MCF 10A (cell line): ENCODE measurements around the gene LAMA3. TPM values are rescaled to one million over a fixed set of nuclear protein-coding genes. Genes with fewer than 3 reads are reported as not detected.

Experiments used
- BruUV-seq: library from RNA; stranded (reverse); fragments of 400-500 nt; replicated peaks from 2 replicates; lab custom pipeline; 2021; lab: Mats Ljungman, UMichigan
- CTCF ChIA-PET: fragments of 300-600 bp; sonication (Branson Sonifier 250); formaldehyde crosslinking; extraction: SDS; loops from one replicate; lab custom pipeline; 2021; ENCODE audit warnings: antibody characterized with exemption, inconsistent platforms; lab: Yijun Ruan, JAX
- POLR2A ChIA-PET: fragments of 300-600, 350-650 bp; sonication (Branson Sonifier 250); formaldehyde crosslinking; extraction: SDS; loops from one replicate; lab custom pipeline; 2020; ENCODE audit warnings: antibody characterized with exemption, inconsistent platforms; lab: Yijun Ruan, JAX
- DNase-seq: peaks from one replicate; pipeline ENCODE4 v3.0.0-alpha.2; 2018; ENCODE audit not compliant: unreplicated experiment
- H3K27ac Mint-ChIP-seq: one replicate; pipeline ENCODE4 v1.8.0; 2022; ENCODE audit warnings: mild to moderate bottlenecking, low read depth, mixed read lengths; ENCODE audit not compliant: unreplicated experiment
- H3K27me3 Mint-ChIP-seq: one replicate; pipeline ENCODE4 v1.8.0; 2022; ENCODE audit warnings: mixed read lengths; ENCODE audit not compliant: insufficient read depth, unreplicated experiment
- H3K36me3 Mint-ChIP-seq: one replicate; pipeline ENCODE4 v1.8.0; 2022; ENCODE audit warnings: mild to moderate bottlenecking, moderate library complexity, mixed read lengths; ENCODE audit not compliant: insufficient read depth, unreplicated experiment
- H3K4me1 Mint-ChIP-seq: one replicate; pipeline ENCODE4 v1.8.0; 2022; ENCODE audit warnings: mixed read lengths; ENCODE audit not compliant: insufficient read depth, unreplicated experiment
- H3K4me3 Mint-ChIP-seq: one replicate; pipeline ENCODE4 v1.8.0; 2022; ENCODE audit warnings: mild to moderate bottlenecking, moderate library complexity, mixed read lengths; ENCODE audit not compliant: unreplicated experiment
- H3K9me3 Mint-ChIP-seq: one replicate; pipeline ENCODE4 v1.8.0; 2022; ENCODE audit warnings: mixed read lengths; ENCODE audit not compliant: unreplicated experiment
- CTCF ChIP-seq: fragments of 200-600 bp; IDR thresholded peaks from one replicate; pipeline ENCODE4 v1.8.0; 2022; ENCODE audit warnings: antibody characterized with exemption, mild to moderate bottlenecking; ENCODE audit not compliant: unreplicated experiment
- intact Hi-C: fragments of 100-400 bp; cut with micrococcal nuclease; formaldehyde crosslinking; loops from 2 replicates; pipeline ENCODE4 v1.14.1; 2022
- total RNA-seq: library from RNA; stranded (reverse); gene quantifications from 2 replicates; pipeline ENCODE4 v1.2.3, GENCODE V29; 2022

The LAMA3 gene
- total RNA-seq, 1 experiment from 2014 or later, result 371 TPM

GRCh38 chr18:23763343-23763742 is 74.1 kb downstream of the LAMA3 start:
- H3K36me3 Mint-ChIP-seq, result no peaks in the 10 kb centered on the region
- intact Hi-C loops, result no loop called here
- no peaks in the 10 kb centered on the region for H3K4me1 Mint-ChIP-seq
- DNase-seq, result no peak
- POLR2A ChIA-PET, result interaction anchor here (0.7 kb wide), 1 partner anchor 134 kb away, joined by 4 read pairs; no protein-coding TSS in a partner anchor
- H3K27me3 Mint-ChIP-seq, result no peaks in the 10 kb centered on the region
- BruUV-seq, result no TSS peak
- CTCF ChIA-PET, result no interaction called here
- TF ChIP-seq CTCF, result no peak
- H3K27ac Mint-ChIP-seq, result no peak overlapping the region
- H3K9me3 Mint-ChIP-seq, result no peaks in the 10 kb centered on the region
- H3K4me3 Mint-ChIP-seq, result no peak overlapping the region

GRCh38 chr18:23765931-23766330 is 76.7 kb downstream of the LAMA3 start:
- intact Hi-C loops, result no loop called here
- ChIA-PET CTCF (no interaction called here), POLR2A (interaction anchor here (0.7 to 1.6 kb wide), 2 partner anchors 13 to 24 kb away, joined by 3 read pairs; no protein-coding TSS in a partner anchor)
- BruUV-seq, result no TSS peak
- TF ChIP-seq CTCF, result no peak
- no peaks in the 10 kb centered on the region for H3K9me3 Mint-ChIP-seq
- no peaks in the 10 kb centered on the region for H3K36me3 Mint-ChIP-seq
- H3K4me3 Mint-ChIP-seq, result no peak overlapping the region
- no peak overlapping the region for H3K27ac Mint-ChIP-seq
- no peaks in the 10 kb centered on the region for H3K27me3 Mint-ChIP-seq
- no peaks in the 10 kb centered on the region for H3K4me1 Mint-ChIP-seq
- DNase-seq, result peak; percentile 20

GRCh38 chr18:23772327-23773024 is 83.2 kb downstream of the LAMA3 start:
- Mint-ChIP-seq H3K4me1 (no peaks in the 10 kb centered on the region), H3K27ac (no peak overlapping the region), H3K4me3 (no peak overlapping the region), H3K36me3 (no peaks in the 10 kb centered on the region), H3K9me3 (no peaks in the 10 kb centered on the region), H3K27me3 (no peaks in the 10 kb centered on the region)
- ChIA-PET POLR2A (no interaction called here), CTCF (interaction anchor here (1.0 kb wide), 1 partner anchor 150 kb away, joined by 3 read pairs; no protein-coding TSS in a partner anchor)
- TF ChIP-seq CTCF, result no peak
- no peak for DNase-seq
- intact Hi-C loops, result no loop called here
- no TSS peak for BruUV-seq

- CTCF ChIA-PET, result no interaction called here
- H3K27me3 Mint-ChIP-seq, result no peaks in the 10 kb centered on the region
- no peaks in the 10 kb centered on the region for H3K36me3 Mint-ChIP-seq
- no peak for TF ChIP-seq CTCF
- intact Hi-C loops, result no loop called here
- POLR2A ChIA-PET, result no interaction called here
- no peaks in the 10 kb centered on the region for H3K4me1 Mint-ChIP-seq
- no peak overlapping the region for H3K4me3 Mint-ChIP-seq
- H3K27ac Mint-ChIP-seq, result no peak overlapping the region
- no TSS peak for BruUV-seq
- H3K9me3 Mint-ChIP-seq, result no peaks in the 10 kb centered on the region
- no peak for DNase-seq
Measured at GRCh38 chr18:23776306-23776705, 87.1 kb downstream of the LAMA3 start.
